ENCODE results near the gene PSD. TPM values are rescaled to one million over a fixed set of nuclear protein-coding genes. Genes with fewer than 3 reads are reported as not detected.

The PSD gene
- total RNA-seq, 2 experiments from 2014 or later, result 4.2 to 4.4 TPM

DNA sequence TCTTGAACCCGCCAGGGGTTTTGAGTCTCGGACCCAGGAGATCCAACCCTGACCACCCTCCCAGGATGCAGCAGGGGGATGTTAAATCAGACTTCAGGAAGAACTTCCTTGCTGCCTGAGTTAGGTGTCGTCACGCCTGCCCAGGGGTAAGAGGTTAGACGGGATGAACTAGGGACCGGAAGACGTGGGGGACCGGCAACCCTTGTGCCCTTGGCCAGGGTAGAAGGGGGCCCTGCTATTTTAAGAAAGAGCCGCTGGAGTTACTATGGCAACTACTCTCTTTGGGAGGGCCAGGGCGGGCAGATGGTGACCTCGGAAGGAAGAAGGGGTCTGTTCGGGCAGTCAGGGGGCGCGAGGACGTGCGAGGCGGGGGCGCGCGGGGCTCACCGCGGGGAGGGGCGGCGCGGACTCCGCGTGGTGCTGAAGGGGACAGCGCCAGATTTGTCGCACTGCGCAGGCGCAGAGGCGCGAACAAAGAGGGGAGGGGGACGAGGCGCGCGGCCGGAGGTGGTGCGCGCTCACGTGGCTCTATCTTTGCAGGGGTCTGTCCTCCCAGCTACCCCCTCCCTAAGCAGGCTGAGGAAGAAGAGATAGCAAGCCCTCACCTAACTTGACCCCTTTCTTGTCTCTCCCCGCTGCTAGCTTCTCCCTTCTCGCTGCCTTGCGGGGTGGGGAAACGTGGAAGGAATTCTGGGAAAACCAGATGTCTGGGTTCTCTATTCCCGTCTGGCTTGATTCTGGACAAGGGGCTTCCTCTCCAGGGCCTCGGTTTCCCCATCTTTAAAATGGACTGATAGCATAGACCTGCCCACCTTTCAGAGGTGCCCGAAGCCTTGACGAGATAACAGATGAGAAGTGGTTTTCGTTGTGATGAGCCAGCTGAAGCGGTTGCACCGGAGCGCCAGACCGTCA is 940 bp upstream of the PSD start:
- Mint-ChIP-seq H3K27ac (peak overlapping the region; percentile 28), H3K9me3 (no peaks in the 10 kb centered on the region), H3K27me3 (peaks cover 25% of the 10 kb centered on the region), H3K4me3 (peak overlapping the region; percentile 94), H3K4me1 (ENCODE audit: low read depth) (peaks cover 35% of the 10 kb centered on the region), H3K36me3 (peaks cover 9% of the 10 kb centered on the region)
- intact Hi-C loops (cut with micrococcal nuclease), result loop anchor here (1.0 to 5.0 kb wide), 3 partner anchors 10 to 267 kb away; partner anchors contain the start of gene NOLC1
- peak; percentile 79 for DNase-seq
- ChIA-PET POLR2A (interaction anchor here (1.0 to 5.6 kb wide), 6 partner anchors 10 to 226 kb away, joined by 3 to 84 read pairs (median 12); partner anchors contain the start of genes C10orf95, CUEDC2 and NFKB2), CTCF (interaction anchor here (0.6 to 6.0 kb wide), 10 partner anchors 10 to 360 kb away, joined by 3 to 125 read pairs (median 15); partner anchors contain the start of genes CUEDC2 and NFKB2)

DNA sequence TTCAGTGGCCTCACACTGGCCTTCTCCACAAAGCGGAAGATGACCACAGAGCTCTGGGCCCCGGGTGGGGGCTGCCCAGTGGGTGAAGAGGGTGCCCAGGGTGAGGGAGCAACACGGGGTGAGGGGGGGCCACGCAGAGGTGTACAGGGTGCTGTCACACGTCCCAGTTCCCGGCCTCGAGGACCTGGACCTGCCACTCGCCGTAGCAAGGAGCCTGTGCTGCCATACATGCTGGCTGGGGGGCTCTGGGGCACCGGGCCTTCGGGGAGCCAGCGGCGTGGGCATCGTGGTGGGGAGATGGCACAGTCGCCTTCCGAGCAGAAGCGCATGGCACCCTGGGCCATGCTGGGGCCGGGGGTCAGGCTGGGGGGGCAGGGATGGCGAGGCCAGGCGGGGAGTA is 1.9 kb downstream of the PSD start:
- POLR2A ChIA-PET, result no interaction called here
- Mint-ChIP-seq H3K4me3 (no peak overlapping the region), H3K9me3 (no peaks in the 10 kb centered on the region), H3K36me3 (peaks cover 2% of the 10 kb centered on the region), H3K27ac (no peak overlapping the region), H3K4me1 (ENCODE audit: low read depth) (peaks cover 34% of the 10 kb centered on the region), H3K27me3 (peaks cover 25% of the 10 kb centered on the region)
- CTCF ChIA-PET, result interaction anchor here (1.2 to 1.4 kb wide), 2 partner anchors 17 to 186 kb away, joined by 3 to 4 read pairs; no protein-coding TSS in a partner anchor
- intact Hi-C loops (cut with micrococcal nuclease), result no loop called here
- no peak for DNase-seq

DNA sequence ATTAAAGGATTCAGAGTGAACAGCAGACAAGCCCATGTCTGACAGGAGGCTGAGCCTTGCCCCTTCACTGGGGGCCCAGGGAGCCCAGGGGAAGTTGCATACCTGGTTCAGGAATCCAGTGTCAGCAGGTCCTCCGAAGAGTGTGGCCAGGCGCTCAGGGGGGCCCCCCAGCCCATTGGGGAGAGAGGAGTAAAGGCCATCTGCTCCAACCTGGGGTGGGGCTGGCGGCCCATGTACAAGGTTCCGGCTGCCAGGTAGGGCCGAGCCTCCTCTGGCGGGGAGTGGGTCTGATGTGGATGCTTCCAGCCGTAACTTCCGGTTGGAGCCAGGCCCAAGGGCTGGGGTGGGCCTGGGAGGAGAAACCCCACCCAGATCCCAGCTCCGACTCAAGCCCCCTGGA is 2.3 kb downstream of the PSD start:
- DNase-seq, result no peak
- Mint-ChIP-seq H3K27ac (no peak overlapping the region), H3K4me3 (no peak overlapping the region), H3K4me1 (ENCODE audit: low read depth) (peaks cover 36% of the 10 kb centered on the region), H3K9me3 (no peaks in the 10 kb centered on the region), H3K27me3 (peaks cover 29% of the 10 kb centered on the region), H3K36me3 (peaks cover 2% of the 10 kb centered on the region)
- ChIA-PET POLR2A (interaction anchor here (1.2 kb wide), 1 partner anchor 14 kb away, joined by 3 read pairs; no protein-coding TSS in a partner anchor), CTCF (interaction anchor here (1.4 to 1.7 kb wide), 3 partner anchors 13 to 17 kb away, joined by 3 to 8 read pairs (median 5); no protein-coding TSS in a partner anchor)
- intact Hi-C loops (cut with micrococcal nuclease), result no loop called here

DNA sequence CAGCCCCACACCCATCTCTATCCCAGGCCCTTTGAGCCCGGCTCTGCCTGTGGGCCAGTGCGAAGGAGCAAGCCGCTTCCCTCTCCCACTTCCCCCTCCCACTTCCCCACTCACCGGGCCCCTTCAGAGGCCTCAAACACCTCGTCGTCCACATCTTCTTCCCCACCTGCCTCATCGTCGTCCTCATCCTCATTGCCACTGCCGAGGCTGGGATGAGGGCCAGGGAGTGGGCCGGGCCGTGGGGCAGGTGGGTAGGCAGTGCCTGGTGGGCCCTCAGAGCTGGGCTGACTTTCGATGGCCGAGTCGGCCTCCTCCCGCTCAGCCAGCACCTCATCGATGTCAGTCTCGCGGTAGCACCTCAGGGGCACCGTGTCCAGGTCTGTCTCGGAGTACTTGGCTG is 3.8 kb downstream of the PSD start:
- Mint-ChIP-seq H3K9me3 (no peaks in the 10 kb centered on the region), H3K36me3 (no peaks in the 10 kb centered on the region), H3K27me3 (peaks cover 38% of the 10 kb centered on the region), H3K4me1 (ENCODE audit: low read depth) (peaks cover 35% of the 10 kb centered on the region), H3K27ac (no peak overlapping the region), H3K4me3 (no peak overlapping the region)
- CTCF ChIA-PET, result interaction anchor here (0.6 to 1.7 kb wide), 3 partner anchors 11 to 16 kb away, joined by 3 to 8 read pairs (median 5); no protein-coding TSS in a partner anchor
- intact Hi-C loops (cut with micrococcal nuclease), result no loop called here
- DNase-seq, result no peak
- POLR2A ChIA-PET, result interaction anchor here (1.2 kb wide), 1 partner anchor 13 kb away, joined by 3 read pairs; no protein-coding TSS in a partner anchor

DNA sequence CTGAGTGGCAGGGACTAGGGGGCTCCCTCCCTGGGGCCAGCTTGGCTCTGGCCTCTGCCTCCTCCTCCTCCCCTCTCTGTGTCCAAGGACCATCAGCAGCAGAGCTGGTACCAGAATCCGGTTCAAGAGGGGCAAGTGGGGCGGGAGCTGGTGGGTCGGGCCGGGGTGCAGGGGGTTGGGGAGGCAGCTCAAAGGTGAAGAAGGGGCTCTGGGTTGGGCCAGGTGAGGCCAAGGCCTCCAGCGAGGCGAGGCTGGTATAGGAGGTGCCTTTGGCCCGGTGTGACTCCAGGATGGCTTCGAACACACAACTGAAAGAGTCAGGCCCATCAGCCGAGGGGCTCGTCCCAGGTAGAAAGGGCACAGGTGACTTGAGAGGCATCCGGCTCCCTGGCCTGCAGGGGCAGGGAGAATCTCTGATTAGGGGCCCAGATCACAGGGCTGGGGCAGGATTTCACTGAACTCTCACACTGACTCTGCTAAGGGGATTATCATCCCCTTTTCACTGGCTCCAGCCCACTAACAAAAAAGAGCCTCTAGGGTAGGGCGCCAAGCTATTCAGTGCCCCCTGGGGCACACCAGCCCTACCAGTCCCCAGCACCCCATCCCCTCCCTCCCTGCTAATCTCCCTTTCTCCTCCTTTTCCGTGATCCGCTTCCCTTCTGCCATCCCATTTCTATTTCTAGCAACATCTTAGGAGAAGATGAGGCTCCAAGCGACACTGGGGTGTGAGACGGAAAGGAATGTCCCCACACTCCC is 4.6 kb downstream of the PSD start:
- DNase-seq, result no peak
- intact Hi-C loops (cut with micrococcal nuclease), result no loop called here
- H3K27me3 Mint-ChIP-seq, result peaks cover 40% of the 10 kb centered on the region

DNA sequence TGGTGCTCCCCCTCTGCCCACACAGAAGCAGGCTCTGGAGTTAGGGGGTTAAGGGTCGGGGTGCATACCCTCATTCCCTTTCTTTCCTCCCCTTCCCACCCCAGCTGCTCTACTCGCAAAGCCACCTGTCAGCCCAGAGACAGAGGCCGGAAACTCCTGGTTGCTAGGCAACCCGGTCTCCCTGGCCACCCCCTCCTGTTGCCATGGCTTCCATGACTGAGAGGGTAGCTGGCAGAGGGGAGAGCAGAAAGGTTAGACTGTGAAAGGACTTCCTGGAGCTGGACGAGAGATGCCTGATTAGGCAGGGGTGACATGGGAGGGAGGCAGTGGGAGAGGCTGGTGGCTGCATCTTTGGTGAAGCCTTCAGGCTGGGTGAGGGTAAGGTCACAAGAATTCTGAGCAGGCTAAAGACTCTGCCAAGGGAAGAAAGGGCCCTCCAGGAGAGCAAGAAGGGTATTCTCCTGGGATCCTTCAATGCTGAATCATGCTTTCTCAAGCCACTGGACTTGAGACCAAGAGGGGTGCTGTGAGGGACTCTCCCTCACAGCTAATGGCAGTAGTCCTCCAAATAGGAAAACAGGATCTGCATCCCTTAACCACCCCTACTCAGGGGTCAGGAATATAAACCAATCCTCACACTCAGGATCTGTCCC is 5.4 kb downstream of the PSD start:
- Mint-ChIP-seq H3K36me3 (no peaks in the 10 kb centered on the region), H3K27me3 (peaks cover 38% of the 10 kb centered on the region), H3K4me3 (no peak overlapping the region), H3K9me3 (no peaks in the 10 kb centered on the region), H3K27ac (no peak overlapping the region), H3K4me1 (ENCODE audit: low read depth) (peaks cover 30% of the 10 kb centered on the region)
- ChIA-PET POLR2A (interaction anchor here (1.2 kb wide), 1 partner anchor 17 kb away, joined by 4 read pairs; the partner anchor contains the start of gene NFKB2), CTCF (interaction anchor here (0.8 to 1.6 kb wide), 4 partner anchors 8 to 14 kb away, joined by 3 to 4 read pairs (median 4); no protein-coding TSS in a partner anchor)
- intact Hi-C loops (cut with micrococcal nuclease), result no loop called here
- peak; percentile 66 for DNase-seq

More for the DNA sequence above, 4.6 kb downstream of the PSD start:
- H3K4me1 Mint-ChIP-seq (ENCODE audit: low read depth), result peaks cover 31% of the 10 kb centered on the region
- no peaks in the 10 kb centered on the region for H3K36me3 Mint-ChIP-seq
- ChIA-PET CTCF (interaction anchor here (0.8 to 1.6 kb wide), 3 partner anchors 9 to 15 kb away, joined by 4 read pairs; no protein-coding TSS in a partner anchor), POLR2A (interaction anchor here (1.2 kb wide), 1 partner anchor 18 kb away, joined by 4 read pairs; the partner anchor contains the start of gene NFKB2)
- no peak overlapping the region for H3K27ac Mint-ChIP-seq
- H3K9me3 Mint-ChIP-seq, result no peaks in the 10 kb centered on the region
- H3K4me3 Mint-ChIP-seq, result no peak overlapping the region

DNA sequence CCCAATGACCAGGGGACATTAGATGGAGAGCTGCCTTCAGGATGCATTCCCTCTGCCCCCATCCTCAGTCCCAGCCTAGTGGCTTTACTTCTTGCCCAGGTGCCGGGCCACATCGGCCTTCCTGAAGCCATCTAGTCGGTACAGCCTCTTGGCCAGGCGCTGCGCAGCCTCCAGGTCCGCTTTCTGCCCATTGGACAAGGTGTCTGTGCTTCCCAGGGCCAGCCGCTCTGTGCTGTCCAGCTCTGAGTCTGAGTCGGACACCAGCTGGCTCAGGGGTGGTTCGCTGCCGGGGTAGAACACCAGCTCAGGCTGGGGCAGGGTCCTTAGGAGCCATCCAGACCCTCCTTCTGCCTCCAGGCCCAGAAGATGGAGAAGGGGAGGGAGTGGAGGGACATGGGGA is 6.3 kb downstream of the PSD start:
- POLR2A ChIA-PET, result interaction anchor here (1.1 to 1.2 kb wide), 2 partner anchors 9 to 16 kb away, joined by 4 to 5 read pairs; partner anchors contain the start of gene NFKB2

DNA sequence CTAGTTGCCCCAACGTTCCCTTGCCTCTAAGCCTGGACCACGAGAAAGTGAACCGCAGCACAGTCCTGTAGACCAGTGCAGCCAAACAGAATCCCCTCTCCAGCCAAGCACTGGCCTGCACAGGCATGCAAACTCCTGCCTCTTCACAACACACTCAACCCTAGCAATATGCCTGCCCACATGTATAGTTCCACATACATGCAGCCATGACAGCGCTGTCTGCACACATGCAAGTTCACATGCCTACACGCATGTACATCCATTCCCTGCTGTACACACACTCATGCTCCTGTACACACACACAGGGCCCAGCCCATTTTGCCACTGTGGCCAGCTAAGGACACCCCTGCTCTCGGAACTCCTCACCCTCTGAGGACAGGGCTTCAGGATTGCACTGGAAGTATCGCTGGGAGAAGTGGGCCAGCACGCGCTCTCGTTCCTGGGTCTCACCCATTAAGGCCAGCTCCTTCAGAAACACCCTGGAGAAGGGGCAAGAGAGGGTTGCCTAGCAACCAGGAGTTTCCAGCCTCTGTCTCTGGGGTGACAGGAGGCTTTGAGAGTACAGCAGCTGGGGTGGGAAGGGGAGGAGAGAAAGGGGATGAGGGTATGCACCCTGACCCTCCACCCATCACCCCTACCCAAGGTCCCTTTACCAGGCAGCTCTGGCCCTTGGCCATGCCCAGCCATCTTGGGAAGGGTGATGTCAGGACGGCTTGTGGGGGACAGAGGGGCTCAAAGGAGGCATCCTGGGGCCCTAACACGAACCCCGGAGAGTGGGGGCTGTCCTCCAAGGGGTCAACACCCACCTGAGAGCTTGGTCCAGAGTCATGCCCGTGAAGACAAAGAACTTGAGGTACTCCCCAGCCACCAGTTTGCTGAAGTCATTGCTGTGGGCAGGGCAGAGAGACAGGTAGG is 7.0 kb downstream of the PSD start:
- Mint-ChIP-seq H3K4me1 (ENCODE audit: low read depth) (peaks cover 30% of the 10 kb centered on the region), H3K27ac (peak overlapping the region; percentile 31), H3K4me3 (peak overlapping the region; percentile 74), H3K9me3 (no peaks in the 10 kb centered on the region), H3K27me3 (peaks cover 29% of the 10 kb centered on the region), H3K36me3 (no peaks in the 10 kb centered on the region)
- no peak for DNase-seq
- ChIA-PET POLR2A (interaction anchor here (1.1 kb wide), 1 partner anchor 10 kb away, joined by 5 read pairs; no protein-coding TSS in a partner anchor), CTCF (interaction anchor here (1.0 to 2.1 kb wide), 7 partner anchors 8 to 181 kb away, joined by 3 to 9 read pairs (median 4); no protein-coding TSS in a partner anchor)
- intact Hi-C loops (cut with micrococcal nuclease), result no loop called here

More for the DNA sequence above, 6.3 kb downstream of the PSD start:
- Mint-ChIP-seq H3K36me3 (no peaks in the 10 kb centered on the region), H3K27me3 (peaks cover 33% of the 10 kb centered on the region), H3K9me3 (no peaks in the 10 kb centered on the region), H3K4me3 (no peak overlapping the region), H3K27ac (no peak overlapping the region), H3K4me1 (ENCODE audit: low read depth) (peaks cover 30% of the 10 kb centered on the region)
- CTCF ChIA-PET, result interaction anchor here (1.0 to 1.6 kb wide), 4 partner anchors 9 to 66 kb away, joined by 3 to 7 read pairs (median 3); no protein-coding TSS in a partner anchor
- DNase-seq, result no peak
- intact Hi-C loops (cut with micrococcal nuclease), result no loop called here

DNA sequence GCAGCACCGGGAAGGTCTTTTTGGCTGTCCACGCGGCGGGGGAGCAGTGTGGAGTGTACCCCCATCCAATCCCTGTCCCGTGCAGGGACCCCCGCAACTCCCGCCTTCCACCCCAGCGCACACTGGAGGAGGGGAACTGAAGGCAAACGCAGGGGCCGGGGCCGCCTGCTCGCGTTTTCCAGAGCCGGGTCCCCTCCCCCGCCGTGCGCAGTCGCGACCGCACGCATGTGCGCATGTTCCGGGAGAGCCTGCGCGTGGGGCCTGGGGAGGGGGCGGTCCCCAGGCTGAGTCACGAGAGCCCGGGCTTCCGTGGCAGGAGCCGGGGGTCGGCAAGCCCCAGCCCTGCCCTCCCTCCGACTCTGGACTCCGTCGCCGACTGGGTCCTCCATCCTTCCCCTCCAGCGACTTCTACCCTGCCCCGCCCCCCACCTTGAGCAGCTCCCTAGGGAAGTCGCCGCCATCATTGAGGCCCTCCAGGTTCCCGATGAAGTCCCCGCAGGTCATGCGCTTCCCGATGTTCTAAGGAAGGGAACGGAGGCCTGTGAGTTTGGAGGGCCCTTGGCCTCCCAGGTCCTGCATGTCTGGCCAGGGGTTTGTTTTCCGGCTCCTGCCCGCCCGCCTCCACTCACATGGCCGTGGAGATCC is 8.0 kb downstream of the PSD start:
- intact Hi-C loops (cut with micrococcal nuclease), result no loop called here
- Mint-ChIP-seq H3K4me1 (ENCODE audit: low read depth) (peaks cover 30% of the 10 kb centered on the region), H3K4me3 (peak overlapping the region; percentile 74), H3K36me3 (no peaks in the 10 kb centered on the region), H3K27me3 (peaks cover 22% of the 10 kb centered on the region), H3K27ac (no peak overlapping the region), H3K9me3 (no peaks in the 10 kb centered on the region)
- ChIA-PET CTCF (interaction anchor here (1.2 to 2.4 kb wide), 7 partner anchors 11 to 241 kb away, joined by 3 to 32 read pairs (median 9); partner anchors contain the start of genes FBXL15 and NFKB2), POLR2A (interaction anchor here (1.6 to 2.4 kb wide), 3 partner anchors 10 to 15 kb away, joined by 10 to 12 read pairs (median 10); partner anchors contain the start of genes FBXL15 and NFKB2)
- peak; percentile 77 for DNase-seq

Data from activated CD4-positive, alpha-beta memory T cell treated with anti-CD3 and anti-CD28 coated beads for 36 hours (primary cell).